NCI-H128 (cell line): Measurements from ENCODE around the gene CDCA7L.

Experiments used
- DNase-seq: peaks from one replicate; lab custom pipeline; 2025; ENCODE audit not compliant: unreplicated experiment; lab: John Stamatoyannopoulos, UW

CDCA7L gene, protein sequence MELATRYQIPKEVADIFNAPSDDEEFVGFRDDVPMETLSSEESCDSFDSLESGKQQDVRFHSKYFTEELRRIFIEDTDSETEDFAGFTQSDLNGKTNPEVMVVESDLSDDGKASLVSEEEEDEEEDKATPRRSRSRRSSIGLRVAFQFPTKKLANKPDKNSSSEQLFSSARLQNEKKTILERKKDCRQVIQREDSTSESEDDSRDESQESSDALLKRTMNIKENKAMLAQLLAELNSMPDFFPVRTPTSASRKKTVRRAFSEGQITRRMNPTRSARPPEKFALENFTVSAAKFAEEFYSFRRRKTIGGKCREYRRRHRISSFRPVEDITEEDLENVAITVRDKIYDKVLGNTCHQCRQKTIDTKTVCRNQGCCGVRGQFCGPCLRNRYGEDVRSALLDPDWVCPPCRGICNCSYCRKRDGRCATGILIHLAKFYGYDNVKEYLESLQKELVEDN

DNA sequence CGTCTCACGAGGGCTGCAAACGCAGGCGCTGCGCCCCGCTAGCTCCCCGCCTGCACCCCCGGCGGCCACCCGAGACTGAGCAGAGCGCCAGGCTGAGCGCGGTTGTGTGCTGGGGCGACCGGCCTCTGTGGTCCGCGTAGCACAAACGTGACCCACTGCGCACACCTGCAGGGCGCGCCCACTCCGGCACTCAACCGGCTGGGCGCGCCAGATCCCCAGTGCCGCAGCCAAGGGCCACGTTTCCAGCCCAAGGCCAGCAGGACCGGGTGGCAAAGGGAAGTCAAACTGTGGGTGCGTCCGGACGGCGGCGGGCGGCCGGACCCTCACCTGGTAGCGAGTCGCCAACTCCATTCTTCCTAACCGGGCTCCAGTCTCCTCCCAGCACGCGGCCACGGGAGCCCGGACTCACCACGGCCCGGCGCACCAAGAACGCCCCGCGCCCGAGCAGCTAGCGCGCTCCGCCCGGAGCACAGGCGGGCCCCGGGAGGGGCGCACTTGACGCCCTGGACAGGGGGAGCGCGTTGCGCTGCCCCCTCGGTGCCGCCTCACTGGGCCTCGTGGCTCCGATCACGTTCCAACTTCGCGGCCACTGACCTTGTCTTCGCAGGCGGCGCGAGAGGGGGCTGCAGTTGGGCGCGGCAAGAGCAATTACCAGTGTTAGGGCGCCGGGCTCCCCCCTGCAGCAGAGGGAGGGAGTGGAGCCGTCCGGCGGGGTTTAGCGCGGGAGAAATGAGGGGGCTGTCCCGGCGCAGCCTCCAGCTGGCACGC, at the start of gene CDCA7L:
Gene CDCA7L, minus strand, starts transcription at position 446 of the 768 bp plus-strand sequence. Its CDS starts 95 bp downstream, at position 351.
- DNase-seq, result peak; percentile 40

DNA sequence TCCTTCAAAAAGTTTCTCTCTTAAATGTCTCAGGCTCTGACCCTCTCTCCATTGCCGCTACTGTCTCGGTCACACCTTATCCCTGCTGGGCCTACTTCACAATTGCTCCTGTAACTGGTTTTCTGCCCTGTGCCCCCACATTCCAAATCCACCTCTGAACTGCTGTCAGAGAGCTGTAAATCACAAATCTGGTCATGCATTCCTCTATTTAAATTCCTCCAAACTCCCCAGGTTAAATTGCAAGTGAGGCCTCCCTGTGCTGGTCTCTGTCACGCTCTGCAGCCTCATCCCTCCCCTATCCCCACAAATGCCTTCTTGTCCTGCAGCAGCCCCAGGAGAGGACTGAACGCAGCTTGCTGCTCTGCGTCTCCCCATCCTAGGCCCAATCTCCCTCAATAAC, 40.4 kb upstream of the CDCA7L start:
- no peak for DNase-seq

DNA sequence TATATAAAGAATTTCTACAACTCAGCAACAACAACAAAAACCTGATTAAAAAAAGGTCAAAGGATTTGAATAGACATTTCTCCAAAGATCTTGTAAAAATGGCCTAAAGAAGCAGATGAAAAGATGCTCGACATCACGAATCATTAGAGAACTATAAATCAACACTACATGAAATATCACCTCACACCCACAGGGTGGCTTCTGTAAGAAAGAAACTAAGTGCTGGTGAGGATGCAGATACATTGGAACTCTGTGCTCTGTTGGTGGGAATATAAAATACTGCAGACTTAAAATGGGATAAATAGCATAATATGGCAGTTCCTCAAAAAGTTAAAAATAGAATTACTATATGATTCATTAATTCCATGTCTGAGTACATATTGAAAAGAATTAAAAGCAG, 38.3 kb upstream of the CDCA7L start:
- no peak for DNase-seq

DNA sequence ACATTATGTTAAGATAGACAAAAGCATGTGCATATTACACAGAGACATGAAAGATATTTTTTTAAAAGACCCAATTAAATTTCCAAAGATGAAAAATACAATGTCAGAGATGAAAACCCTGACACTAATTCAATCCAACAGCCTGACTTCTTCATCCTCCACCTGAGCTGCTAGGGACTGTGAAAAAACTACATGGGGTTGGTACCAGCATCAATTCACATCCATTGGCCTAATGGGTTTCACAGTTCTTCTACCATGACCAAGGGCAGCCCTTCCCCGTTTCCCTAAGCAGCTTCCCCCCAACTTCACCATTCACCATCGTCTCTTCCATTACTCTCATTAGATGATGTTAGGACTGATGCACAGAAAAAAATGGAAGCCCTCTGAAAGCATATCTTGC, 37.4 kb upstream of the CDCA7L start:
- no peak for DNase-seq

DNA sequence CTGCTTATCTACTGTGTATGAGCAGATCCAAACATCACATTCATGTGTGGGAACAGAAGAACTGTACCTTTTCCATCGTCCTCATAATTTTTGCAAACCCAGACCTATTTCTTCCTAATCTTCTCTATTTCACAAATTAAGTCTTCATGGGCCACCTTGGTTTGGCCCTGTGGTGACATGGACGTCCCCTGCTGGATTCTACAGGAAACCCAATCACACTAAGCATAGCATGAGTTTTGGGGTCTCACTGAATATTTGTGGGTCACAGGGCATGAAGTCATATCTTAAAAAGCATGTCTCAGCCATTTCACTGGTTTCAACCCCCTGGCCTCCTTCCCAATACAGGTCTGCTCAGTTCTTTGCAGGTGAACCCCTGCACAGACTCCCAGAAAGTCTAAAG, 35.8 kb upstream of the CDCA7L start:
- no peak for DNase-seq

DNA sequence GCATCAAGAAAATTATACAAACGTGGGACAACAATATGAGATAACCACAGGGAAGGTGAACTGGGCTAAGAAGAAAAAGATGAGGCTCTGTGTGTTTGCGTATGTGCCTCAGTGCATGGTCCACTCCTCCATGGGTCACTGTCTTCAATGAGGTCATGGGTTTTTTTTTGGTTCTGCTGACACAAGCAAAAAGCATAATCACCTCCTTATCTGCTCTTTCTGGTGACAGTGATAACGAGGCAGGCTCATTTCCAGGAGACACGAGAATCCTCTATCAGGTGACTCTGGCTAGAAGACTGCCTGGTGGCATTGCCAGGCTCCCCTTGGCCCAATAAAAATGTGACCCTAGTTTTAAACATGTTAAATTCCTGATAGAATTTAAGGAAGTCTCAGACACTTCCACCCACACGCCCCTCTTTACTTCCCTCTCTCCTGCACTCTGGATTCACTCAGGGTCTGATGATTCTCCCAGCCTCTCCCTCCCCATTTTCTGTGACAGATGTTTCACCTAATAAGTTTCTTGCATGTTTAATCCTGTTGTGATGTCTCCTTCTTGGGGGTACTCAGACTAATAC, 35.3 kb upstream of the CDCA7L start:
- DNase-seq, result no peak

DNA sequence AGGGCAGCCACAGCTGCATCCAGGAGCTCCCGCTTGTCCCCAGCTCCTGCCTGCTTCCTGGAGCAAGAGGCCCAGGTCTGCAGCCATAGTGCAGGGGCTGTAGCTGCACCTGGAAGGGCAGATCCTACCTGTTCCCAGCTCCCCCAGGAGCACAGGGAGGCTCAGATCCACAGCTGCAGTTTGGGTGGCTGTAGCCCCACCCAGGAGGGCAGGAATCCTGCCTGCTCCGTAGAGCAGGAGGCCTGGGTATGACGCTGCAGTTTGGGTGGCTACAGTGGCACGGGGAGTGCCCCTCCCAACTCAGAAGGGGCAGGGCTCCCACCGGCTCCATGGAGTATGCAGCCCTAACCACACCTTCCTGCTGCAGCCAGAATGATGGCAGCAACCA, 26.7 kb upstream of the CDCA7L start:
- no peak for DNase-seq

DNA sequence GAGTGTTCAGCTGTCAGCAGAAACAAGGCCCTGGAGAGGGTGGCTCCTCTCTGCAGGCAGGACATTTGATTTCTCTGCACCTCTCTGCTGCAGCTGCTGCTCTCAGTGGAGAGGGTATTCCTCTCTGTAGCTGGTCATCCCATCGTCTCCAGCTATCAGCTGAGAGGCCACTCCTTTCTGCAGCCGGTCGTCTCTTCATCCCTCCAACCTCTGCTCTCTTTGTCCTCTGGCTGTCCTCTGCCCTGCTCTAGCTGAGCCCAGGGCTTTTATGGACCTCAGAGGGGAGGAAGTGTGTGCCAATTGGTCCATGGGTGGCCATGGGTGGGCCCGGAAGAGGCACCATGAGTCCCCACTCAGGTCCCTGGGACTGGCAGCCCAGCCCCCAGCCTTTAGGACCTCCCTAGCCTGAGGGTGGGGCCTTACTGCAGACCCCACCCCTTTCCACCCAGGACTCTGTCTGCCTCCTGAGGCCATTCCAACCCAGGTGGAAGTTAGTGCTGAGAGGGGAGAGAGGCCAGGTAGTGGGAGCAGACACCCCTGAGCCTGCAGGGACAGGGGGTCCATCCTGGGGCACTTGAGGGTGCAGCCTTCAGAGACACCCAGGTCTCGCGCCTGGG, 26.2 kb upstream of the CDCA7L start:
- DNase-seq, result no peak

DNA sequence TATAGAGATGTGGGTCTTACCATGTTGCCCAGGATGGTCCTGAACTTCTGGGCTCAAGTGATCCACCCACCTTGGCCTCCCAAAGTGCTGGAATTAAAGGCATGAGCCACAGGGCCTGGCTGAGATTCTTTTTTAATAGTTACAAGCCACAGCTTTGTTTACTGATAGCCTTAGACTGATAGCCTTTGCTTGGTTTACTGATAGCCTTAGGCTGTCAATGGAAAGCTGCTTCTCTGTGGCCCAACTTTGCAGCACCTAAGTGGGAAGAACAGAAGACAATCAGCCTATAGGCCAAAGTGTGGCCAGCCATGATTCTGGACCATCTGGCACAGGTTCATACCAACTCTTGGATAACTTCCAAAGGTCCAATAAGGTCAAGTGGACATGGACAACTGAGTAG, 24.1 kb upstream of the CDCA7L start:
- DNase-seq, result no peak

DNA sequence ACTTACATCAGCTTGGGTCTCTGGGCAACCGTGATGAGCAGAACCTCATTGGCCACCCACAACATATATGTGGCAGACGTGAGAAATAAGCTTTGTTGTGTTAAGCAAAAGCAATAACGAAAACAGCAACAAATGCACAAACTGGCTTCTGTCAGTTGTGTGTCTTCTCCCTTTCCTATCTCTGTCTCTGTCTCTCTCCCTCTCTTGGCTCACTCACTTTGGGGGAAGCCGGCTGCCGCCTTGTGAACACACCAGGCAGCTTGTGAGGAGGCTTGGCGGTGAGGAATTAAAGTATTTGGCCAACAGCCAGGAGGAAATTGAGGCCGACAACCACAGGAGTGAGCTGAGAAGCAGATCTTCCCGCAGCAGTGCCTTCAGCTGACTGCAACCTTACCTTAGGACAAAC, 21.9 kb upstream of the CDCA7L start:
- DNase-seq, result no peak

DNA sequence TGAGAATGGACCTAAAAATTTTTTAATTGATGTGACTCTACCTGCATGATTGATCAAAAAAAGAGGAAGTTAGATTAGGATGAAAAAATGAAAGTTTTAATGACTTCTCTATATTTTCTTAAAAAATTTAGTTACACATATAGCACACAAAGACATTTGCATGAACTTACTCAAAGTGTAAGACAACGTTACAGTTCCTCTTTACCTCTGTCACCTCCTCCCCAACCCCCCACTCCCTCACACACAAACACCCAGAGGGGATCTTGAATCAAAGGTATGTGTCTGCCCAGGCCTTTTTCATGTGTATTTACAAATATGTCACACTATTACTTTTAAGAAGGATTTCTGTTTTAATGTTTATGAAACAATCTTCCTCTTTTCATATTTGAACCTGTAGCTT, 20.6 kb upstream of the CDCA7L start:
- DNase-seq, result no peak

DNA sequence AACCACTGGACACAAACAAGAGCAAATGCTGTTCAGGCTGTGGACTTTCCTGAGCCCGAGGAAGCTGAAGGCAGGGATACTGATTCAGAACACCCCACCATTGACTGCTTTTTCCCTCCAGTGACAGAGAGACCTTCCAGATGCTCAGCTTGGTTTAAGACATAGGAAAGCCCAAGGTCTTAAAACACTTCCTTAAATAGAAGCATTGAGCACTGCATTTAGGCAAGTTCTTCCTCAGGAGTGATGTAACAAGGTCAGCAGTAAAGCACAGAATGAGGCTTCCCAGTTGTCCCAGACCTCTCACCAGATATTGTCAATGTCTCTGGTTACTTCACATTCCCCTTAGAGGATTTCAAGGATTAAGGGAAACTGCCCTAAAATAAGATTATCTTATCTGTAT, 19.6 kb upstream of the CDCA7L start:
- no peak for DNase-seq

DNA sequence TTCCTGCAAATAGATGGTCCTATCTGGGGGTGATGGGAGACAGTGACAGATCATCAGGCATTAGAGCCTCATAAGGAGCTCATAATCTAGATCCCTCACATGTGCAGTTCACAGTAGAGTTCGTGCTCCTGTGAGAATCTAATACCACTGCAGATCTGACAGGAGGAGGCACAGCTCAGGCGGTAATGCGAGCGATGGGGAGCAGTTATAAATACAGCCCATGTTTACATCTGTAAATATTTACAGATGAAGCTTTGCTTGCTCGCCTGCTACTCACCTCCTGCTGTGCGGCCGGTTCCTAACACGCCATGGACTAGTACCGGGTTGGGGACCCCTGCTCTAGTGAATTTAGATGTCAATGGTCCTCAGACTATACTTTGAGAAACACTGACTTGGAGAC, 17.0 kb upstream of the CDCA7L start:
- DNase-seq, result no peak

DNA sequence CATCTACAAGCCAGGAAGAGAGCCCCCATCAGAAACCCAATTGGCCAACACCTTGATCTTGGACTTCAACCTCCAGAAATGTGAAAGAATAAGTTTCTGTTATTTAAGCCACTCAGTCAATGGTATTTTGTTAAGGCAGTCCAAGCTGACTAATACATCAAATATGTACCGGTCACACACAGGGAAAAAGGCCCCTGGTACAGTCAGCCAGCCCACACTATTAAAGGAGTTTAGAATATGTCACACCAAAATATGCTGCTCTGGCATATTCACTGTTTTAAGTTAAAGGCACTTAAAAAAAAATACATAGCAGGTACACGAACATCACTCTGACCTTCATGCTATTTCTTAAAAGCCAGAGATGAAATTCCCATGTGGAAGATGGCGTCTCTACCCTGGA, 15.2 kb upstream of the CDCA7L start:
- DNase-seq, result no peak

DNA sequence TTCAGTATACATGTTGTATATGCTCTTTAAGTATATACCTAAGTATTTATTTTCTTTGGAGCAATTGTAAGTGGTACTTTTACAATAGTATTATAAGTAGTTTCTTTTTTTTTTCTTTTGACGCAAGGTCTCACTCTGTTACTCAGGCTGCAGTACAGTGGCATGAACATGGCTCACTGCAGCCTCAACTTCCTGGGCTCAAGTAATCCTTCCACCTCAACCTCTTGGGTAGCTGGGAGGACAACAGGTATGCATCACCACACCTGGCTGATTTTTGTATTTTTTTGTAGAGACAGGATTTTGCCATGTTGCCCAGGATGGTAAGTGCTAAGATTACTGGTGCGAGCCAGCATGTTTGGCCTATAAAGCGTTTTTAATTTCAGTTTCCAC, 13.7 kb upstream of the CDCA7L start:
- no peak for DNase-seq

DNA sequence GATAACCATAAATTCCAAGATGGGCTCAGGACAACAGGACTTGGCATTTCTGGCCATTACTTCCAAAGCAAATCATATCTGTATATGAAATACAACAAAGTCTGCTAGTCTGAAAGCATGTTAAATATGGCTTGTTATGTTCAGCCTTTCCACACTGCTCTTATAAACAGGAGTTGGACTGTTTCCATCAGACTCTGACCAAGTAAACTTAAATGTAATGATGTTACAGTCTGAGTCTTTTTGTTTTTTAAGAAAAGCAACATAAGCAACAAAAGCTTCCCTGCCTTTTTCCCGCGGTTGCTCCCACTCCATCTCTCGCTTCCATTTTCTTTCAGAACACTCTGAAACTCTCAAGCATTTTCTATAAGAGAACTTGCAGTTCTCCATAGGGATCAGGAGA, 8.1 kb upstream of the CDCA7L start:
- DNase-seq, result no peak

DNA sequence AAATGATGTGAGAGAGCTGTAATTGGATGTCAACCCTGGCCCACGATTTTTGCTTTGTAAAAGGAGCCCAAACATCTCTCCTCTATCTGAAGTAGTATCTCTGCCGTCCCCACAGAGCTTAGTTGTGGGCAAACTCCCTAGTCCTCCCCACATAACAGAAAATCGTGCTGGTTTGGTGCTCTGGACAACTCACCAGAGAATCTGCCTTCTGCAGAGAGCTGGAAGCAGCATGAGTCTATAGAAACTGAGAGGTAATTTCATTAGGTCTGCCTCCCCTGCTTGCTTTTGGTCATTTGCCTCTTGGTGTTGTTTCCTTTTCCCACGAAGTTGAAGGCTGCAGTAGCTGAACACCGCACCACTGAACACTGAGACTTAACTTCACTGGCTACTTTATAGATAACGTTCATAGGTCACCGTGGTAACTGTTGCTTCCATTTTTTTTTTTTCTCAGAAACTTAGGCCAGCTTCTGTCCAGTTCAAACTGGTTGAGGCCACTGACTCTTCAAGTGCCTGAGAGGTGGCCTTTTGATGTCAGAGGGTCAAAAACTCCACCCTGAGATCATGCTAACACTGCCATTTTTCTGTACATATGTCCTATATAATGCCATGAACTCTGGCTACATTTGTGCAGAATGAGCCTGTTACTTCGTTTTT, 3.3 kb upstream of the CDCA7L start:
- DNase-seq, result no peak

DNA sequence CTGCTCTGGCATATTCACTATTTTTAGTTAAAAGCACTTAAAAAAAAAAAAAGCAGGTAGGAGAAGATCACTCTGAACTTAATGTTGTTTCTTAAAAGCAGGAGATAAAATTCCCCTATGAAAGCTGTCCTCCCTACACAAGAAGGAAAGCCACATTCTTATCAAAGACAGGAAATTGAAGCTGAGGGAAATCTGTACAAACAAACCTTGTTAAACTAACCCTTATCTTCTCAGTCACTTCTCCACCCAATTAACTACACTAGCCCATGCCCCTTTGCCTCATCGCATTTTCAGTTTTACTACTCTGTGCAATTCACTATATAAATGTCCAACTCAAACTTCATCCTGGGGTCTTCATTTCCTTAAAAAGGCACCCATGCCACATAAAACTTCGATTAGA, 2.7 kb upstream of the CDCA7L start:
- no peak for DNase-seq

DNA sequence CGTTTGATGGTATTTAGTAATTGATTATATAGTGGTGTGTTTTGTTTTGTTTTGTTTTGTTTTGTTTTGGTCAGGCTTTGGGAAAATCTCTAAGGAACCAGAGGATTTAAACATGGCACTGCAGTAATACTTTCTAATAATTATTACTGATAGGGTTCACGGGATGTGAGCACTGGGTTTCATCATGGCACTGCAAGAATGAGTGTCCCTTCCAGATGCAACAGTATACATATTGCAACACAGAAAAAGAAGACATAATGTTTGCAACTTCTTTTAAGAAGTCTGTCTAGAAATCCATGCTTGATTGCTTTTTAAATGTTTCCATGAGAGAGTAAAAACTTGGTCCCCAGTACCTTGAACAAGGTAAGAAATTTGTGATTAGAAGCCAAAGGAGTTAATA, 2.2 kb upstream of the CDCA7L start:
- DNase-seq, result no peak

DNA sequence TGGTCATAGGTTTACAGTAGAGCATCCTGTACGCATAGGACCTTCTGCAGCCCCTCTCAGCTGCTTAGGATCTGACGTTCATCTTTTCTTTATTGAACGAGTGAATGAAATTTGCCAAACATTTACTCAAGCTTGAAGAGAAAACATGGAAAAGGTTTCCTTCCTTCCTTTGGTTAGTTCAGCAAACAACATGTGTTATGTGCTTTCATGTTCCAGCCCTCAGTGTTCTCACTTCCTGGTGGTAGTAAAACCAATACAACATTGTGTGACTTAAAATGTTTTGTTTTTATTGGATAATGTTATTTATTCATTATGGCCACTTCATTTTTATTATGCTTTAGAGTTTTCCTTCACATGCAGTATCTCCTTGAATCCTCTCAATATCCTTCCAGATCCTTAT, 1.4 kb upstream of the CDCA7L start:
- DNase-seq, result no peak

DNA sequence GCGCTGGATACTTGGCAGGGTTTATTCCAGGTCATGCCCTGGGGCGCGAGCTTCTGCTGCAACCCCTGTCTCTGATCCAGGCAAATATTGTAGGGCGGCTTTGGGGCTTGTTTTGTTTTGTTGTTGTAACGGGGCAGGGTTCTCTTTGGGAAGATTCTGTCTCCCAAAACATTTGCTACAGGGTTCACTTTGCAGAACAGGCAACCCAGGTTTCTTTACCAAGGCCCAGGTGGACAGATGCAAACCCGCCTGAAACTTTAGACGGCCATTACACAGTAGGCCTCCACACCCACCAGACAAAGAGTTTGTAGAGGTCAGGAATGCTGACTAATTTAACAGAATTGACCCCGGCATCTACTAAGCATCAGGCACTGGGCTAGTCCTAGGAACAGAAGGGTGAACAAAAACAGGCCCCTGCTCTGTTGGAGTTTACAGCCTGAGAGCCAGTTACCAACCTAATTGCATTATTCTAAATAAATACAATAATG, 567 bp upstream of the CDCA7L start:
- DNase-seq, result no peak
